Upper lobe of left lung (tissue), 4 donors: Measurements from ENCODE around the gene B3GNT3.

Source experiments
- EP300 ChIP-seq, 4 donors: sonication (generic); formaldehyde crosslinking; IDR thresholded peaks; one replicate each; pipeline ENCODE4 v1.5.1; 2017; ENCODE audit warnings: antibody characterized with exemption in 4 of 4, control low read depth in 2 of 4
- POLR2A ChIP-seq, 4 donors: fragments of 450-650 bp; IDR thresholded peaks; one replicate each; pipeline ENCODE4 v1.5.1; 2016 to 2017; ENCODE audit warnings: antibody characterized with exemption in 4 of 4, mild to moderate bottlenecking in 2 of 4
- POLR2AphosphoS5 ChIP-seq, 2 donors: sonication (generic); formaldehyde crosslinking; IDR thresholded peaks; one replicate each; pipeline ENCODE4 v1.5.1; 2017; ENCODE audit warnings: antibody characterized with exemption in 2 of 2
- TF ChIP-seq, protein P1 (sequence below), 6 experiments: fragments of 450-650 bp in 4 of 6; fragments of 200-600 bp in 2 of 6; sonication (generic) in 2 of 6; IDR thresholded peaks; one replicate each; pipeline ENCODE4 v1.5.1; 2016 to 2019; ENCODE audit warnings: antibody characterized with exemption in 6 of 6

GRCh38 chr19:17843908-17844490 is 49.1 kb downstream of the B3GNT3 start:
- TF ChIP-seq, protein P1, sequence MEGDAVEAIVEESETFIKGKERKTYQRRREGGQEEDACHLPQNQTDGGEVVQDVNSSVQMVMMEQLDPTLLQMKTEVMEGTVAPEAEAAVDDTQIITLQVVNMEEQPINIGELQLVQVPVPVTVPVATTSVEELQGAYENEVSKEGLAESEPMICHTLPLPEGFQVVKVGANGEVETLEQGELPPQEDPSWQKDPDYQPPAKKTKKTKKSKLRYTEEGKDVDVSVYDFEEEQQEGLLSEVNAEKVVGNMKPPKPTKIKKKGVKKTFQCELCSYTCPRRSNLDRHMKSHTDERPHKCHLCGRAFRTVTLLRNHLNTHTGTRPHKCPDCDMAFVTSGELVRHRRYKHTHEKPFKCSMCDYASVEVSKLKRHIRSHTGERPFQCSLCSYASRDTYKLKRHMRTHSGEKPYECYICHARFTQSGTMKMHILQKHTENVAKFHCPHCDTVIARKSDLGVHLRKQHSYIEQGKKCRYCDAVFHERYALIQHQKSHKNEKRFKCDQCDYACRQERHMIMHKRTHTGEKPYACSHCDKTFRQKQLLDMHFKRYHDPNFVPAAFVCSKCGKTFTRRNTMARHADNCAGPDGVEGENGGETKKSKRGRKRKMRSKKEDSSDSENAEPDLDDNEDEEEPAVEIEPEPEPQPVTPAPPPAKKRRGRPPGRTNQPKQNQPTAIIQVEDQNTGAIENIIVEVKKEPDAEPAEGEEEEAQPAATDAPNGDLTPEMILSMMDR (IDR thresholded peaks at IDR 0.05): no peak
- TF ChIP-seq EP300 (IDR thresholded peaks at IDR 0.05) (no peak), POLR2A (IDR thresholded peaks at IDR 0.05) (no peak), POLR2AphosphoS5 (IDR thresholded peaks at IDR 0.05) (no peak)
